ENCODE results near the gene PTPRH.
A peak's percentile ranks its signal among the peaks of the same experiment; 100 is the strongest.
"Not testable (repeated sequence)": the region's sequence is repeated elsewhere in the genome, so short reads cannot be mapped to it uniquely, and the experiment has no call there.

PTPRH gene

GRCh38 chr19:55158423-55158822, 50.9 kb downstream of the PTPRH start:
- DNase-seq = no peak

- DNase-seq = no peak
Observed at GRCh38 chr19:55157064-55157908, 52.0 kb downstream of the PTPRH start, which contains the start of gene TNNI3. TNNI3 (minus strand) TSS chr19:55157732; CDS start chr19:55157589, 143 bp downstream.

- DNase-seq = peak; percentile 77
Observed at GRCh38 chr19:55156202-55157063, 52.9 kb downstream of the PTPRH start.

- not testable (repeated sequence) for DNase-seq
Observed at GRCh38 chr19:55155784-55156183, 53.5 kb downstream of the PTPRH start.

- DNase-seq = no peak
Observed at GRCh38 chr19:55153652-55154264, 55.5 kb downstream of the PTPRH start.

GRCh38 chr19:55152017-55152416, 57.3 kb downstream of the PTPRH start:
- no peak for DNase-seq

GRCh38 chr19:55149078-55150003, 60.0 kb downstream of the PTPRH start, which contains the start of gene TNNT1:
TNNT1 (minus strand) TSS chr19:55149206; CDS start chr19:55147157, 2,049 bp downstream.
- DNase-seq = no peak

- DNase-seq = no peak
Observed at GRCh38 chr19:55147545-55148251, 61.6 kb downstream of the PTPRH start.

- DNase-seq = no peak
Observed at GRCh38 chr19:55146705-55147273, 62.5 kb downstream of the PTPRH start.

- peak; percentile 44 for DNase-seq
Observed at GRCh38 chr19:55146078-55146704, 63.1 kb downstream of the PTPRH start.

GRCh38 chr19:55145232-55145631, 64.1 kb downstream of the PTPRH start:
- no peak for DNase-seq

- no peak for DNase-seq
Observed at GRCh38 chr19:55141696-55142095, 67.6 kb downstream of the PTPRH start.

- DNase-seq = no peak
Observed at GRCh38 chr19:55137915-55138314, 71.4 kb downstream of the PTPRH start.

- no peak for DNase-seq
Observed at GRCh38 chr19:55136399-55137102, 72.8 kb downstream of the PTPRH start.

GRCh38 chr19:55134736-55135135, 74.6 kb downstream of the PTPRH start:
- no peak for DNase-seq

- no peak for DNase-seq
Observed at GRCh38 chr19:55133639-55134444, 75.5 kb downstream of the PTPRH start.

- DNase-seq = no peak
Observed at GRCh38 chr19:55132453-55133129, 76.7 kb downstream of the PTPRH start.

GRCh38 chr19:55131421-55131820, 77.9 kb downstream of the PTPRH start:
- DNase-seq = no peak
